Osteoblast (primary cell): ENCODE data around the gene ARHGAP10. TPM values are rescaled to one million over a fixed set of nuclear protein-coding genes. Genes with fewer than 3 reads are reported as not detected.
A peak's percentile ranks its signal among the peaks of the same experiment; 100 is the strongest.

ENCODE experiments used
- DNase-seq: peaks from one replicate; pipeline ENCODE4 v3.0.0; 2011; ENCODE audit warnings: low spot score, mixed read lengths; ENCODE audit not compliant: insufficient read length; ENCODE audit errors: missing footprints
- H2AFZ ChIP-seq: 2 replicates; pipeline ENCODE4 v1.6.0; 2011; ENCODE audit warnings: mild to moderate bottlenecking, low read length
- H3K27ac ChIP-seq: 2 replicates; pipeline ENCODE4 v1.5.1; 2011; ENCODE audit warnings: mild to moderate bottlenecking, low read depth, low read length, moderate library complexity
- H3K27me3 ChIP-seq: 2 replicates; pipeline ENCODE4 v1.6.0; 2012; ENCODE audit warnings: mild to moderate bottlenecking, control low read depth, inconsistent platforms, low read length, moderate library complexity; ENCODE audit not compliant: insufficient read depth
- H3K36me3 ChIP-seq: 2 replicates; pipeline ENCODE4 v1.5.1; 2011; ENCODE audit warnings: mild to moderate bottlenecking, low read length, control low read depth, moderate library complexity; ENCODE audit not compliant: insufficient read depth
- H3K4me1 ChIP-seq: 2 replicates; pipeline ENCODE4 v1.5.1; 2011; ENCODE audit warnings: mild to moderate bottlenecking, low read length, control low read depth, moderate library complexity; ENCODE audit not compliant: insufficient read depth
- H3K4me2 ChIP-seq: 2 replicates; pipeline ENCODE4 v1.6.0; 2011; ENCODE audit warnings: mild to moderate bottlenecking, low read length; ENCODE audit not compliant: insufficient read depth
- H3K4me3 ChIP-seq: fragments of 200-600 bp; sonication (generic); 3 replicates; pipeline ENCODE4 v1.5.1; 2012; ENCODE audit warnings: mild to moderate bottlenecking, low read length, inconsistent platforms; ENCODE audit not compliant: insufficient read depth
- H3K79me2 ChIP-seq: 2 replicates; pipeline ENCODE4 v1.6.0; 2012; ENCODE audit warnings: mild to moderate bottlenecking, low read length, control low read depth, inconsistent platforms; ENCODE audit not compliant: insufficient read depth
- H3K9me3 ChIP-seq: 2 replicates; pipeline ENCODE4 v1.5.1; 2011; ENCODE audit warnings: low read depth, low read length, control low read depth
- H4K20me1 ChIP-seq: 2 replicates; pipeline ENCODE4 v1.6.0; 2012; ENCODE audit warnings: mild to moderate bottlenecking, low read length, control low read depth; ENCODE audit not compliant: insufficient read depth
- CTCF ChIP-seq: IDR thresholded peaks from 2 replicates; pipeline ENCODE4 v1.5.1; 2011; ENCODE audit warnings: mild to moderate bottlenecking, low read depth, low read length, moderate library complexity; ENCODE audit errors: extremely low read depth
- total RNA-seq: library from RNA; depleted of rRNA; stranded (reverse); fragments of >200 nt; gene quantifications from 2 replicates; pipeline ENCODE4 v1.2.3, GENCODE V29; 2012

The ARHGAP10 gene
- 31.5 and 32.7 TPM in 2 replicates for total RNA-seq

GRCh38 chr4:147731580-147732517 lies at the start of gene ARHGAP10:
Gene ARHGAP10, plus strand, starts transcription at chr4:147732088. Its CDS starts 214 bp downstream, at chr4:147732302.
- Histone ChIP-seq H3K79me2 (peaks cover 40% of the 10 kb centered on the region), H3K27me3 (no peaks in the 10 kb centered on the region), H3K4me2 (peak within 1 kb of the TSS; percentile 98), H3K4me1 (peaks cover 44% of the 10 kb centered on the region), H3K9me3 (no peaks in the 10 kb centered on the region), H4K20me1 (peaks cover 3% of the 10 kb centered on the region), H3K36me3 (no peaks in the 10 kb centered on the region), H3K27ac (peak within 1 kb of the TSS; percentile 78), H3K4me3 (peak within 1 kb of the TSS; percentile 89), H2AFZ (peak within 1 kb of the TSS; percentile 82)
- peak; percentile 93 for DNase-seq
- TF ChIP-seq CTCF: no peak

GRCh38 chr4:147682755-147683154 lies 49.1 kb upstream of the ARHGAP10 start:
- no peaks in the 10 kb centered on the region for H3K27me3 ChIP-seq
- H3K9me3 ChIP-seq: no peaks in the 10 kb centered on the region
- no peak for TF ChIP-seq CTCF
- peak overlapping the region; percentile 99 for H3K4me3 ChIP-seq
- H3K36me3 ChIP-seq: peaks cover 7% of the 10 kb centered on the region
- no peak for DNase-seq
- H3K4me2 ChIP-seq: peak overlapping the region; percentile 99
- H3K27ac ChIP-seq: peak overlapping the region; percentile 95
- H4K20me1 ChIP-seq: no peaks in the 10 kb centered on the region
- H2AFZ ChIP-seq: peak overlapping the region; percentile 99
- peaks cover 10% of the 10 kb centered on the region for H3K4me1 ChIP-seq
- peaks cover 43% of the 10 kb centered on the region for H3K79me2 ChIP-seq

- peaks cover 10% of the 10 kb centered on the region for H3K4me1 ChIP-seq
- H3K79me2 ChIP-seq: peaks cover 39% of the 10 kb centered on the region
- peak overlapping the region; percentile 99 for H3K4me2 ChIP-seq
- H3K36me3 ChIP-seq: peaks cover 7% of the 10 kb centered on the region
- H2AFZ ChIP-seq: peak overlapping the region; percentile 99
- no peaks in the 10 kb centered on the region for H4K20me1 ChIP-seq
- DNase-seq: peak; percentile 45
- peak overlapping the region; percentile 95 for H3K27ac ChIP-seq
- peak overlapping the region; percentile 99 for H3K4me3 ChIP-seq
- no peaks in the 10 kb centered on the region for H3K27me3 ChIP-seq
- TF ChIP-seq CTCF: no peak
- no peaks in the 10 kb centered on the region for H3K9me3 ChIP-seq
Observed at GRCh38 chr4:147683188-147683591, 48.7 kb upstream of the ARHGAP10 start.
